Caki2 (cell line): Measurements from ENCODE around the gene CHST6. TPM values are rescaled to one million over a fixed set of nuclear protein-coding genes. Genes with fewer than 3 reads are reported as not detected.
A peak's percentile ranks its signal among the peaks of the same experiment; 100 is the strongest.
"Not testable (repeated sequence)": the region's sequence is repeated elsewhere in the genome, so short reads cannot be mapped to it uniquely, and the experiment has no call there.

ENCODE experiments used
- DNase-seq: peaks from one replicate; pipeline ENCODE4 v3.0.0-alpha.2; 2015; ENCODE audit warnings: low read depth
- in situ Hi-C: cut with HindIII; loops from 2 replicates; pipeline ENCODE4 v1.10.0; 2016; ENCODE audit warnings: low sequenced_read_pairs, low pct_unique_long_range_greater_than_20kb, mixed read lengths
- total RNA-seq: library from RNA; depleted of rRNA; stranded (reverse); fragments of >200 nt; shearing (Covaris generic); gene quantifications from 2 replicates; pipeline ENCODE4 v1.2.3, GENCODE V29; 2014; ENCODE audit warnings: low replicate concordance

CHST6 gene
- total RNA-seq, 1 experiment from 2014 or later: under 0.01 TPM

- DNase-seq: no peak
- in situ Hi-C loops: no loop called here
These were observed 19.1 kb upstream of the CHST6 start for GRCh38 chr16:75514296-75514695.

- in situ Hi-C loops: no loop called here
- DNase-seq: peak; percentile 38
These were observed 11.3 kb upstream of the CHST6 start for GRCh38 chr16:75506574-75506973.

- DNase-seq: no peak
- in situ Hi-C loops: no loop called here
These were observed 10.9 kb upstream of the CHST6 start for GRCh38 chr16:75506107-75506506.

GRCh38 chr16:75503801-75504200 lies 8.6 kb upstream of the CHST6 start:
- in situ Hi-C loops: no loop called here

GRCh38 chr16:75502916-75503605 lies 7.8 kb upstream of the CHST6 start:
- no peak for DNase-seq
- in situ Hi-C loops: no loop called here

More at GRCh38 chr16:75503801-75504200, 8.6 kb upstream of the CHST6 start:
- DNase-seq: no peak

GRCh38 chr16:75501820-75502219 lies 6.6 kb upstream of the CHST6 start:
- DNase-seq, in situ Hi-C loops: not testable (repeated sequence)

- in situ Hi-C loops: no loop called here
- DNase-seq: no peak
These were observed 6.1 kb upstream of the CHST6 start for GRCh38 chr16:75501359-75501758.

- DNase-seq, in situ Hi-C loops: not testable (repeated sequence)
These were observed 3.5 kb upstream of the CHST6 start for GRCh38 chr16:75498605-75499322.

- no peak for DNase-seq
- in situ Hi-C loops: no loop called here
These were observed 2.3 kb upstream of the CHST6 start for GRCh38 chr16:75497558-75497957.

GRCh38 chr16:75494661-75495075 lies 573 bp downstream of the CHST6 start:
- in situ Hi-C loops: no loop called here

GRCh38 chr16:75494184-75494583 lies 1.1 kb downstream of the CHST6 start:
- in situ Hi-C loops: no loop called here
- no peak for DNase-seq

More at GRCh38 chr16:75494661-75495075, 573 bp downstream of the CHST6 start:
- DNase-seq: no peak

GRCh38 chr16:75491876-75492275 lies 3.4 kb downstream of the CHST6 start:
- in situ Hi-C loops: no loop called here
- no peak for DNase-seq

GRCh38 chr16:75488322-75488721 lies 6.9 kb downstream of the CHST6 start:
- in situ Hi-C loops: no loop called here
- DNase-seq: no peak

GRCh38 chr16:75486676-75487313 lies 8.4 kb downstream of the CHST6 start:
- in situ Hi-C loops: no loop called here
- no peak for DNase-seq

- in situ Hi-C loops: no loop called here
- no peak for DNase-seq
These were observed 9.1 kb downstream of the CHST6 start for GRCh38 chr16:75486014-75486675.

- in situ Hi-C loops: no loop called here
- no peak for DNase-seq
These were observed 9.8 kb downstream of the CHST6 start for GRCh38 chr16:75485230-75486013.

GRCh38 chr16:75483222-75483621 lies 12.0 kb downstream of the CHST6 start:
- DNase-seq: no peak
- in situ Hi-C loops: no loop called here
